ENCODE data around the gene STAG2. TPM values are rescaled to one million over a fixed set of nuclear protein-coding genes. Genes with fewer than 3 reads are reported as not detected.

STAG2 gene
- total and polyA plus RNA-seq, 2 experiments from 2014 or later, result 68.8 to 92.8 TPM

GRCh38 chrX:124035657-124036056, 74.2 kb downstream of the STAG2 start (continued):
- TF ChIP-seq ETS1 (IDR thresholded peaks at IDR 0.05) (no peak), CREB1 (CRISPR knock-in tag; IDR thresholded peaks at IDR 0.05; ENCODE audit: low read depth) (no peak), JUNB (IDR thresholded peaks at IDR 0.05; ENCODE audit: unreplicated experiment) (no peak), ZNF114 (CRISPR knock-in tag; IDR thresholded peaks at IDR 0.05) (no peak), POLR2AphosphoS5 (IDR thresholded peaks at IDR 0.05; ENCODE audit: low read depth) (no peak), EZH2 (IDR thresholded peaks at IDR 0.05; ENCODE audit: low read depth, unreplicated experiment) (no peak), ZNF462 (CRISPR knock-in tag; IDR thresholded peaks at IDR 0.05) (no peak), EZH2phosphoT487 (IDR thresholded peaks at IDR 0.05; ENCODE audit: unreplicated experiment) (no peak), NANOG (IDR thresholded peaks at IDR 0.05; ENCODE audit: borderline replicate concordance) (no peak)

- no peak overlapping the region for H2AFZ ChIP-seq
- DNase-seq (ENCODE audit: low spot score) (no peak), ATAC-seq (no peak)
- no peak overlapping the region for H3K4me2 ChIP-seq
- no peaks in the 10 kb centered on the region; the same call in 1 of the 2 replicates for H4K20me1 ChIP-seq (replicated peaks; ENCODE audit: insufficient read depth)
- H3K79me2 ChIP-seq (replicated peaks; ENCODE audit: insufficient read depth), result peaks cover 5% of the 10 kb centered on the region
- no peaks in the 10 kb centered on the region for H3F3A ChIP-seq (replicated peaks; ENCODE audit: low read depth)
- H3K27me3 ChIP-seq (ENCODE audit: insufficient read depth), result no peaks in the 10 kb centered on the region
- no peak overlapping the region for H3K27ac ChIP-seq (ENCODE audit: low read depth)
- peaks cover 2% of the 10 kb centered on the region for H3K27me3 Mint-ChIP-seq (ENCODE audit: insufficient read depth, low read depth, poor library complexity)
- H3K27ac Mint-ChIP-seq, result no peak overlapping the region
- H3K4me3 ChIP-seq, result no peak overlapping the region
- no peaks in the 10 kb centered on the region for H3K9me3 Mint-ChIP-seq
- no peaks in the 10 kb centered on the region for H3K4me1 ChIP-seq (ENCODE audit: insufficient read depth)
- H3K4me3 Mint-ChIP-seq, result no peak overlapping the region
- H3K36me3 Mint-ChIP-seq (ENCODE audit: low read depth), result peaks cover 34% of the 10 kb centered on the region; the same call in 2 of the 3 replicates
- H3K9me2 ChIP-seq (ENCODE audit: insufficient read depth), result no peaks in the 10 kb centered on the region
- H3K36me3 ChIP-seq (ENCODE audit: insufficient read depth), result no peaks in the 10 kb centered on the region; the same call in 1 of the 2 replicates
- no peaks in the 10 kb centered on the region for H3K4me1 Mint-ChIP-seq
- TF ChIP-seq ZNF114 (CRISPR knock-in tag; IDR thresholded peaks at IDR 0.05) (no peak), STAT1 (IDR thresholded peaks at IDR 0.05; ENCODE audit: unreplicated experiment) (no peak), POLR2AphosphoS5 (IDR thresholded peaks at IDR 0.05; ENCODE audit: low read depth) (no peak), CREB1 (CRISPR knock-in tag; IDR thresholded peaks at IDR 0.05; ENCODE audit: low read depth) (no peak)
These were observed 80.5 kb downstream of the STAG2 start for GRCh38 chrX:124042042-124042441.
